MM.1S (cell line): ENCODE data around the gene SYT1.

ENCODE experiments used
- DNase-seq: peaks from one replicate; pipeline ENCODE4 v3.0.0-alpha.2; 2015
- H2AFZ ChIP-seq: fragments of 300-600 bp; sonication (generic); 2 replicates; pipeline ENCODE4 v1.6.0; 2016; ENCODE audit warnings: antibody characterized with exemption, low read length
- H3F3A ChIP-seq: fragments of 300-600 bp; sonication (generic); 2 replicates; pipeline ENCODE4 v1.6.1; 2016; ENCODE audit warnings: mild to moderate bottlenecking, antibody characterized with exemption, low read length, moderate library complexity, mixed read lengths; ENCODE audit not compliant: insufficient read depth
- H3K27ac ChIP-seq: fragments of 300-600 bp; sonication (generic); 2 replicates; pipeline ENCODE4 v1.5.1; 2016; ENCODE audit warnings: mild to moderate bottlenecking, low read length
- H3K27me3 ChIP-seq: fragments of 300-600 bp; sonication (generic); replicated peaks from 2 replicates; pipeline ENCODE4 v1.6.0; 2016; ENCODE audit warnings: low read length; ENCODE audit not compliant: insufficient read depth
- H3K36me3 ChIP-seq: fragments of 300-600 bp; sonication (generic); replicated peaks from 2 replicates; pipeline ENCODE4 v1.6.1; 2016; ENCODE audit warnings: mild to moderate bottlenecking, low read length, mixed read lengths; ENCODE audit not compliant: insufficient read depth
- H3K4me1 ChIP-seq: fragments of 300-600 bp; sonication (generic); 2 replicates; pipeline ENCODE4 v1.6.1; 2016; ENCODE audit warnings: low read length, mixed read lengths
- H3K4me2 ChIP-seq: fragments of 300-600 bp; sonication (generic); 2 replicates; pipeline ENCODE4 v1.6.0; 2016; ENCODE audit warnings: low read depth, low read length
- H3K4me3 ChIP-seq: fragments of 300-600 bp; sonication (generic); 2 replicates; pipeline ENCODE4 v1.5.1; 2016; ENCODE audit warnings: low read length, mixed read lengths
- H3K79me2 ChIP-seq: fragments of 300-600 bp; sonication (generic); 2 replicates; pipeline ENCODE4 v1.6.1; 2016; ENCODE audit warnings: mixed run types, low read length, mixed read lengths
- H3K9ac ChIP-seq: fragments of 300-600 bp; sonication (generic); 2 replicates; pipeline ENCODE4 v1.6.1; 2016; ENCODE audit warnings: low read length, mixed read lengths
- H3K9me2 ChIP-seq: fragments of 300-600 bp; sonication (generic); replicated peaks from 2 replicates; pipeline ENCODE4 v1.6.1; 2016; ENCODE audit warnings: mild to moderate bottlenecking, low read length, mixed read lengths; ENCODE audit not compliant: insufficient read depth
- H3K9me3 ChIP-seq: fragments of 300-600 bp; sonication (generic); replicated peaks from 2 replicates; pipeline ENCODE4 v1.6.1; 2016; ENCODE audit warnings: mild to moderate bottlenecking, low read length, mixed read lengths; ENCODE audit not compliant: insufficient read depth
- H4K20me1 ChIP-seq: fragments of 300-600 bp; sonication (generic); 2 replicates; pipeline ENCODE4 v1.6.1; 2016; ENCODE audit warnings: mild to moderate bottlenecking, low read length, moderate library complexity, mixed read lengths; ENCODE audit not compliant: insufficient read depth
- CTCF ChIP-seq: fragments of 300-600 bp; sonication (generic); IDR thresholded peaks from 2 replicates; pipeline ENCODE4 v1.5.1; 2016; ENCODE audit warnings: antibody characterized with exemption, low read length, mixed read lengths
- EZH2 ChIP-seq: fragments of 300-600 bp; sonication (generic); optimal IDR thresholded peaks from 2 replicates; pipeline ENCODE3; 2017; ENCODE audit warnings: low read depth, mild to moderate bottlenecking, antibody characterized with exemption, low read length, mixed read lengths
- EZH2phosphoT487 ChIP-seq: fragments of 300-600 bp; sonication (generic); IDR thresholded peaks from 2 replicates; pipeline ENCODE4 v1.6.1; 2018; ENCODE audit warnings: antibody characterized with exemption, low read length

The SYT1 gene

GRCh38 chr12:78865516-78865915, 942 bp downstream of the SYT1 start:
- no peaks in the 10 kb centered on the region for H4K20me1 ChIP-seq
- no peaks in the 10 kb centered on the region for H3K9me3 ChIP-seq
- TF ChIP-seq EZH2phosphoT487 (no peak), CTCF (no peak), EZH2 (no peak)
- H3K27ac ChIP-seq = peak overlapping the region; percentile 91; the same call in 1 of the 2 replicates
- H3K9ac ChIP-seq = peak overlapping the region; percentile 67; the same call in 1 of the 2 replicates
- no peaks in the 10 kb centered on the region for H3K27me3 ChIP-seq
- H3K9me2 ChIP-seq = no peaks in the 10 kb centered on the region
- peak overlapping the region; percentile 98 for H2AFZ ChIP-seq
- peaks cover 14% of the 10 kb centered on the region for H3K4me1 ChIP-seq
- DNase-seq = peak; percentile 47
- H3K4me3 ChIP-seq = peak overlapping the region; percentile 87
- H3K4me2 ChIP-seq = peak overlapping the region; percentile 89
- H3F3A ChIP-seq = peaks cover 21% of the 10 kb centered on the region
- no peaks in the 10 kb centered on the region for H3K36me3 ChIP-seq
- 0 out of 2 replicates have a peak, but pooled peaks cover 3% of the 10 kb centered on the region for H3K79me2 ChIP-seq

GRCh38 chr12:78866518-78866917, 1.9 kb downstream of the SYT1 start:
- DNase-seq = no peak

GRCh38 chr12:78870539-78870938, 6.0 kb downstream of the SYT1 start:
- no peak overlapping the region for H2AFZ ChIP-seq
- DNase-seq = no peak
- H3K27me3 ChIP-seq = no peaks in the 10 kb centered on the region
- no peaks in the 10 kb centered on the region for H3K36me3 ChIP-seq
- H4K20me1 ChIP-seq = no peaks in the 10 kb centered on the region
- H3K4me3 ChIP-seq = no peak overlapping the region
- H3K4me2 ChIP-seq = no peak overlapping the region
- peaks cover 6% of the 10 kb centered on the region; the same call in 1 of the 2 replicates for H3K4me1 ChIP-seq
- H3F3A ChIP-seq = no peaks in the 10 kb centered on the region
- H3K9me2 ChIP-seq = no peaks in the 10 kb centered on the region
- no peak overlapping the region for H3K9ac ChIP-seq
- H3K9me3 ChIP-seq = no peaks in the 10 kb centered on the region
- no peak for TF ChIP-seq EZH2
- TF ChIP-seq CTCF = no peak
- no peak for TF ChIP-seq EZH2phosphoT487
- 0 out of 2 replicates have a peak, but pooled peaks cover 3% of the 10 kb centered on the region for H3K79me2 ChIP-seq
- H3K27ac ChIP-seq = no peak overlapping the region

More at GRCh38 chr12:78866518-78866917, 1.9 kb downstream of the SYT1 start:
- Histone ChIP-seq H4K20me1 (no peaks in the 10 kb centered on the region), H3K9ac (no peak overlapping the region), H3K9me3 (no peaks in the 10 kb centered on the region), H2AFZ (no peak overlapping the region), H3K36me3 (no peaks in the 10 kb centered on the region), H3K27me3 (no peaks in the 10 kb centered on the region), H3K4me2 (peak overlapping the region; percentile 89; the same call in 1 of the 2 replicates), H3K79me2 (0 out of 2 replicates have a peak, but pooled peaks cover 3% of the 10 kb centered on the region), H3K27ac (no peak overlapping the region), H3K4me3 (no peak overlapping the region), H3K9me2 (no peaks in the 10 kb centered on the region), H3K4me1 (peaks cover 14% of the 10 kb centered on the region), H3F3A (peaks cover 21% of the 10 kb centered on the region)
- TF ChIP-seq CTCF = no peak
- no peak for TF ChIP-seq EZH2phosphoT487
- TF ChIP-seq EZH2 = no peak
